Neural crest cell (in vitro differentiated cells): ENCODE results near the gene ATP7A. TPM values are rescaled to one million over a fixed set of nuclear protein-coding genes. Genes with fewer than 3 reads are reported as not detected.

Experiments used
- DNase-seq: peaks from one replicate; pipeline ENCODE4 v3.0.0; 2021; ENCODE audit warnings: low read depth, mixed read lengths, low spot score
- H3K27ac Mint-ChIP-seq: one replicate; pipeline ENCODE4 v1.8.0; 2021; ENCODE audit warnings: mild to moderate bottlenecking, mixed read lengths; ENCODE audit not compliant: unreplicated experiment
- H3K27me3 Mint-ChIP-seq: 2 replicates; pipeline ENCODE4 v1.8.0; 2021; ENCODE audit warnings: low read depth, mild to moderate bottlenecking, mixed read lengths
- H3K36me3 Mint-ChIP-seq: 2 replicates; pipeline ENCODE4 v1.8.0; 2021; ENCODE audit warnings: low read depth, mild to moderate bottlenecking, mixed read lengths
- H3K4me1 Mint-ChIP-seq: 2 replicates; pipeline ENCODE4 v1.8.0; 2021; ENCODE audit warnings: mixed read lengths
- H3K4me3 Mint-ChIP-seq: one replicate; pipeline ENCODE4 v1.8.0; 2021; ENCODE audit warnings: mild to moderate bottlenecking, mixed read lengths
- H3K9me3 Mint-ChIP-seq: 2 replicates; pipeline ENCODE4 v1.8.0; 2021; ENCODE audit warnings: mixed read lengths
- CTCF ChIP-seq: fragments of 200-600 bp; sonication (generic); conservative IDR thresholded peaks from 2 replicates; pipeline ENCODE4 v1.5.0; 2021; ENCODE audit warnings: antibody characterized with exemption, mild to moderate bottlenecking
- total RNA-seq: library from RNA; stranded (reverse); gene quantifications from 2 replicates; pipeline ENCODE4 v1.2.1, GENCODE V29; 2021

ATP7A gene
- total RNA-seq, 1 donor from 2014 or later, result 9.3 TPM

- Mint-ChIP-seq H3K27me3 (no peaks in the 10 kb centered on the region), H3K27ac (peak within 1 kb of the TSS; percentile 98), H3K4me1 (peaks cover 23% of the 10 kb centered on the region), H3K9me3 (peaks cover 9% of the 10 kb centered on the region), H3K4me3 (peak within 1 kb of the TSS; percentile 95), H3K36me3 (peaks cover 5% of the 10 kb centered on the region)
- TF ChIP-seq CTCF, result no peak
- peak; percentile 67 for DNase-seq
These were observed 15.3 kb upstream of the ATP7A start, which contains the start of gene MAGT1 for GRCh38 chrX:77894921-77895886. TSS of gene MAGT1 (minus strand) at chrX:77895435. CDS start at chrX:77895410, 25 bp downstream.

GRCh38 chrX:77899081-77899828 lies 11.2 kb upstream of the ATP7A start, which contains the start of gene COX7B:
TSS of gene COX7B (plus strand) at chrX:77899468. CDS start at chrX:77899554, 86 bp downstream.
- Mint-ChIP-seq H3K4me1 (peaks cover 33% of the 10 kb centered on the region), H3K27me3 (no peaks in the 10 kb centered on the region), H3K9me3 (peaks cover 6% of the 10 kb centered on the region), H3K4me3 (peak within 1 kb of the TSS; percentile 94), H3K36me3 (peaks cover 13% of the 10 kb centered on the region), H3K27ac (peak within 1 kb of the TSS; percentile 94)
- no peak for TF ChIP-seq CTCF
- peak; percentile 41 for DNase-seq

GRCh38 chrX:77900688-77901087 lies 9.8 kb upstream of the ATP7A start:
- Mint-ChIP-seq H3K4me1 (peaks cover 22% of the 10 kb centered on the region), H3K9me3 (peaks cover 6% of the 10 kb centered on the region), H3K36me3 (peaks cover 16% of the 10 kb centered on the region), H3K27me3 (no peaks in the 10 kb centered on the region), H3K4me3 (peak overlapping the region; percentile 94), H3K27ac (no peak overlapping the region)
- TF ChIP-seq CTCF, result no peak
- no peak for DNase-seq

- Mint-ChIP-seq H3K4me3 (peak overlapping the region; percentile 94), H3K27me3 (no peaks in the 10 kb centered on the region), H3K4me1 (peaks cover 21% of the 10 kb centered on the region), H3K36me3 (peaks cover 16% of the 10 kb centered on the region), H3K27ac (no peak overlapping the region), H3K9me3 (peaks cover 6% of the 10 kb centered on the region)
- no peak for DNase-seq
- no peak for TF ChIP-seq CTCF
These were observed 9.0 kb upstream of the ATP7A start for GRCh38 chrX:77901506-77901905.

- Mint-ChIP-seq H3K27ac (no peak overlapping the region), H3K27me3 (no peaks in the 10 kb centered on the region), H3K4me1 (peaks cover 9% of the 10 kb centered on the region), H3K4me3 (no peak overlapping the region), H3K9me3 (peaks cover 2% of the 10 kb centered on the region), H3K36me3 (no peaks in the 10 kb centered on the region)
- no peak for DNase-seq
- no peak for TF ChIP-seq CTCF
These were observed 6.9 kb downstream of the ATP7A start for GRCh38 chrX:77917294-77917933.
